ENCODE data around the gene DPY19L3.
A peak's percentile ranks its signal among the peaks of the same experiment; 100 is the strongest.
"Not testable (repeated sequence)": the region's sequence is repeated elsewhere in the genome, so short reads cannot be mapped to it uniquely, and the experiment has no call there.

DPY19L3 gene

GRCh38 chr19:32450217-32450616, 44.6 kb downstream of the DPY19L3 start:
- DNase-seq: no peak

GRCh38 chr19:32453736-32454135, 48.2 kb downstream of the DPY19L3 start:
- DNase-seq: no peak

GRCh38 chr19:32456406-32456805, 50.8 kb downstream of the DPY19L3 start:
- DNase-seq: no peak

DNA sequence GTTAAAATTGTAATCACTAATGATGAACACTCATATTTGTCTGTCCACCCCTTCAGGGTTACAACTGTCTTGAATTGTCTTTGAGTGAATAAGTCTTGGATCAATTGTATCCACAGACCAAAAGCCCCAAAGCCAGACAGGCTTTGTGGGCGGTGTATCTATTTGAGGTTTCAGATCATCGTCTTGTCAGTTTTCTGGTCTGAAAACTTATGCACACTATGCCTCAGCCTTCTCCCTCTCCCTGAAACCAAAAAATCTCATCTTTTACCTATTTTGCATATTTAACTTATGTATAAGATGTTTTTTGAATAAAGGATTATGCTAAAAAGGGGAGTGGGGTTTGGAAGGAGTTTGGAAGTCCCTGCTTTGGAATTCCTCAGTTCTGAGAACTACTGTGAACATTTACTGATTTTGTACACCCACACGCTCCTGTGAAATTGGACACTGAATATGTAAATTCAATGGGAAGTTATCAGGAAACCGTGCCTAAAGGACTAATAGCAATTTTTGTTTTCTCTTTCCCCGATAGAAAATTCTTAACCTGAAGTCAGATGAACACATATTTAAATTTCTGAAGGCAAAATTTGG, 52.1 kb downstream of the DPY19L3 start:
- DNase-seq: no peak

DNA sequence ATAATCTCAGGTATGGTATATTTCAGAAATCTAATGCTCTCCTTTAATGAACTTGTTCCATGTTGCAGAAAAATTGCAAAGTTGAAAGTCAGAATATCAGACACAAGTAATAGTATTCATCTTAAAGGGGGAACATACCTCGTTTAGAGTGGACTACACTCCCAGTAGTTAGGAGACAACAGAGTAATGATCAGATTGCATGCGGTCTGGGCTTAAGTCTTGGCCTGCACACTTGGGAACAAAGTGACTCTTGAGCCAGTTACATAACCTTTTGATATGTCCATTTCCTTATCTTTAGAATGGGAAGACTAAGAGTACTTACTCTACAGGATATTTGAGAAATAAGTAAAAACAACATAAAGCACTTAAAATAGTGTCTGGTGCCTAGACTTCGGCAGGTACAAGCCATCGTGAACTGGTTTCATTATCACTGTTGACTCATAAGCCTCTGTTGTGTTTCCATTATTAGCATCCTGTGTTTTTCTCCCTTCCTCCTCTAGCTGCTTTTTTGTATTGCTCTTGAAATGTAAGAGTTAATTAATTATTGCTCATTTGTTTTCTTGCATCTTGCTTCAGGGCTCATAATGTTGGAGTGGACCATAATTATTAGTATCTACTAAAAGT, 53.0 kb downstream of the DPY19L3 start:
- DNase-seq: no peak

DNA sequence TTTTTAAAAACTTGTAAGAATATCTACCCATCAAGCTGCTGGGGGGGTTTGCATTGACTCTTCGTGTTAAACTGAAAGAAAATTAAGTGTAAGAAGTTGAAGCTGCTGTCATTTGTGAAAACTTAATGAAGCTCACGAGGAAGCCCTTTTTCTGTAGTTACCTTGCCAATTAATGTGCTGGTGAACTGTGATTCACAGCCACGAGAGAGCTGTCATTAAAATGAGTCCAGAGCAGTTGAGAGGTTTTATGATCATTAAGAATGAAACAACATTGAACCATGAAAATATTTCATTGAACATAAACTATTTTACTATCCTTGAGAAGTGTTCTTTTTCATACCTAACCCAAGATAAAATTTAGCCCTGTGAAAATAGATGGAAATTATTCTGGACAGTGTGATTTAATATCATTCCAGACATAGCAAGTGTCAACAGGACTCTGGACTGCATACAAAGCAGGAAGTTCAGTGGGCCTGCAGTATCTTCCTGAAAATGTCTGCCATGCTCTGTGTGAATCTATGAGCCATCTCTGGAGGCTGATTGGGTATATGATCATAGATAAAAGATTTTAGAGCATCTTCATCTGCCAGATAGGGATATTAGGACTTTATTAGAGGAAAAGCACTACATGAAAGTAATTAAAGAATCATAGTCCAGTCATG, 53.8 kb downstream of the DPY19L3 start:
- no peak for DNase-seq

DNA sequence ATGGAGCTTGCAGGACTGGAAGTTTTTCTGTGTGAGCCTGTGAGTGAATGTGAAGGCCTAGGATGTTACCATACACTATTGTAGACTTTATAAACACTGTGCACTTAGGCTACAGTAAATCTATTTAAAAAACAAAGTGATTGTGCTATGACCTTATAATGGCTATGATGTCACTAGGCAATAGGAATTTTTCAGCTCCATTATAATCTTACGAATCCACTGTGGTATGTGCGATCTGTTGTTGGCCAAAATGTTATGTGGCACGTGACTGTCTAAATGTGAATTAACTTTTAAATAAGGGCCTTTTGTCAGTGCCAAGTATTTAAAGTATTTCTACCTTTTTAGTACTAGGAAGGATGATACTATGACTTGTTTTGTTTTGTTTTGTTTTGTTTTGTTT, 54.9 kb downstream of the DPY19L3 start:
- no peak for DNase-seq

- DNase-seq: peak; percentile 22
These were observed 58.7 kb downstream of the DPY19L3 start for GRCh38 chr19:32464279-32464678.

GRCh38 chr19:32465176-32465575, 59.6 kb downstream of the DPY19L3 start:
- DNase-seq: no peak

- no peak for DNase-seq
These were observed 64.2 kb downstream of the DPY19L3 start for GRCh38 chr19:32469795-32470194.

DNA sequence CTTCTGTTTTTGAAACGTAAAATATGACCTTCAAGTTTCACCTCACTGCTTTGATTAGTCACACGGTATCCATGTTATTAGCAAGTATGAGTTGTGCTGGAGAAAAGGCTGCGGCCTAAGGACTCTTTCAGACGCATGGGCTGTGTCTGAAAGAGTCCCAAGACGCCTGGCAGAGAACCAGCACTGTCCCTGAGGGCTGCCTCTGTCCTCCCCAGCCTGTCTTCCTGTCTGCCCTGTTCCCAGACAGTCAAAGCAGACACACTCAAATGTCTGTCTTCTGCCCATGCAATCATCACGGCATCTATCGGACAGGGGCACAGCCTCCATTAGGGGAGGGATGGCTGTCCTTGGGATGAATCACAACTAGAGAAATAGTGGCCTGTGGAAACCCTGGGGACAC, 65.5 kb downstream of the DPY19L3 start:
- DNase-seq: no peak

GRCh38 chr19:32471811-32472210, 66.2 kb downstream of the DPY19L3 start:
- DNase-seq: no peak

DNA sequence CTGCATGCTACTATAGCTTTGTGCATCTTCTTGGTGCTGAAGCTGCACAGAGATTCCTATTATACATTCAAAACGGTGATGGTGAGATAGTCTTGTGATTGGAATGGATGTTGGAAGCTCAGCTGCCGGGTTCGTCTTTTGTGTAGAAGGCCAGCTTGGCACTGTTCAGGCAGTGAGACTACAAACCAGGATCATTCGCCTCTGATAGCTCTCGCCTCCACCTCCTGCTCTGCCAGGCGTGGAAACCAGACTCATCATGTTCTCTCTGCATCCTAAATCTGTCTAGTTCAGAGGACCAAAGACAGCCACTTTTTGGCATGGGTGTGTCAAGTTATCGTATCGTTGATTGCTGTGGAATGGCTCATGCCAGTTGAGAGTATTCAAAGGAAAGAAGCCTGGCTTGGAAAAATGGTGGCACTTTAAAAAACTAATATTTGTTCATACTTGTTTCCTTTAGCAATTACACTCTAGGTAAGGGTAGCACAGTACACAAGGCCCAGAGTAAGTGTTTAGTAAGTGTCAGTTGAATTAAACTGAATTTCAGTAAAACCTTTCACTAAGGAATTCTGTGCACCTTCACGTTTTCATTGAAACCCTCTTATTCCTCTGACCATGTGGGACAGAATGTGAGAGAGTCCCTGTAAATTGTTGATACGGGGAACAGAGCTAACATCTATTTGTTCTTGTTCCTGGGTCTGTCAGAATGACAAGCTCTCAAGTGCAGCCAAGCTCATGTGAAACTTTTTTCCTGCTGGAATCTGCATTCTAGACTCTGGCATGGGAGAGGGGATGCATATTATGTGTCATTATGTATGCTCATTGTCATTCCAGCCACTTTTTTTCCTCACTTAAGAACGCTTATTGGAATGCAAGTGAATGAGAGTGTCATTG, 69.8 kb downstream of the DPY19L3 start:
- no peak for DNase-seq

- no peak for DNase-seq
These were observed 70.4 kb downstream of the DPY19L3 start for GRCh38 chr19:32476032-32476350.

DNA sequence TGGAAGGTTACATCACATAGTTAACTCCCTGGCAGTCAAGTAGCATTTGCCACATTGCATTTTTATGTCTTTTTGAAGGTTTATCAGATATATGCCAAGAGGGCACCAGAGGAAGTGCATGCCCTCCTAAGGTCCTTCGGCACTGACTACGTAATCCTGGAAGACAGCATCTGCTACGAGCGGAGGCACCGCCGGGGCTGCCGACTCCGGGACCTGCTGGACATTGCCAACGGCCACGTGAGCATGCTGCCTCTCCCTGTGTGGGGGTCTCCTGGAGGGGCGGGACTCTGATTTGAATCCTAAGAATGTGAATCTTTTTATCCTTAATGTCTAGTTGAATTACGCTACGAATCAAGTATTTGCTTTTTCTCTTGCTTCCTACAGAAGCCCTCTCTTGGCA, 74.8 kb downstream of the DPY19L3 start:
- DNase-seq: no peak

GRCh38 chr19:32483574-32483973, 78.0 kb downstream of the DPY19L3 start:
- DNase-seq: no peak

- no peak for DNase-seq
These were observed 84.4 kb downstream of the DPY19L3 start for GRCh38 chr19:32489971-32490370.

DNA sequence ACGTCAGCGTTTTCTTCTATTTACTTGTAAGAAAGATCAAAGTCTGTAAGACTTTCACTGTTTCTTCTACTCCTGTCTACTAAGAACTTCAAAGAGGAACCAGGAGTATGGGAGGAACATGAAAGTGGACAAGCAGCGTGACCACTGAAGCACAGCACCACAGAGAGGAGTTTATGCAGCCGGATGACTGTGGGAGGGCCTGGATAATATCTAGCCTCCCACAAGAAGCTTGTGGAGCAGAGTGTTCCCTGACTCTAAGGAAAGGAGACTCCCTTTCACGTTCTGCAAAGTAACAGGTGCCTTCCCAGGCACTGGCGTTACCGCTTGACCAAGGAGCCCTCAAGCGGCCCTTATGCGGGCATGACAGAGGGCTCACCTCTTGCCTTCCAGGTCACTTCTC, 91.8 kb downstream of the DPY19L3 start:
- DNase-seq: no peak

DNA sequence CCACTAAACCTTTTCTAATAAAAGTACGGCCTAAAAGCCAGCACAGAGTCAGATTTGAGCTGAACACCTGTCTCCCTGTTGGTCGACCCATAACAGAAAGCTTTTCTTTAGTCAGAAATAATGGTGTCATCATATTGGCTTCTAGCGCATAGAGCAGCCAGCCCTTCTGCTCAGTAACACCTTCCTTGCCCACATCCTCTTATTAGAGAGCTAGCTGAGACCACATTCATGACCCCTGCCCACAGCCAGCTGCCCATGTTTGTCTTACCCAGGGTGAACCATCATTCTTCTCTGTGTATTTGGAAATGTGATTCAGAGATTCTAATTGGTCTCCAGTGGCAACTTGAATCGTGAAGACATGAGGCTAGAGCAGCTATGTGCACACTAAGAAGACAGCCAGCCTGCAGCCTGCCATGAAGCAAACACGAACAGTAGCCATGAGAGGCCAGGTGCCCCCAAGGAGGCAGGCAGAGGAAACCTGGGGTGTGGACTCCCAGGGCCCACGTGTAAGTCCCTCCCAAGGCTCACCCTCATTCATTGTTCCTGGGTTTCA, 93.2 kb downstream of the DPY19L3 start:
- DNase-seq: no peak

DNA sequence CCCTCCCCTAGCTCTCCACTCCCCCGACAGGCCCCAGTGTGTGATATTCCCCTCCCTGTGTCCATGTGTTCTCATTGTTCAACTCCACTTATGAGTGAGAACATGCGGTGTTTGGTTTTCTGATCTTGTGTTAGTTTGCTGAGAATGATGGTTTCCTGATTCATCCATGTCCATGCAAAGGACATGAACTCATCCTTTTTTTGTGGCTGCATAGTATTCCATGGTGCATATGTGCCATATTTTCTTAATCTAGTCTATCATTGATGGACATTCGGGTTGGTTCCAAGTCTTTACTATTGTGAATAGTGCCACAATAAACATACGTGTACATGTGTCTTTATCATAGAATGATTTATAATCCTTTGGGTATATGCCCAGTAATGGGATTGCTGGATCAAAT, 106.9 kb downstream of the DPY19L3 start:
- DNase-seq: not testable (repeated sequence)

DNA sequence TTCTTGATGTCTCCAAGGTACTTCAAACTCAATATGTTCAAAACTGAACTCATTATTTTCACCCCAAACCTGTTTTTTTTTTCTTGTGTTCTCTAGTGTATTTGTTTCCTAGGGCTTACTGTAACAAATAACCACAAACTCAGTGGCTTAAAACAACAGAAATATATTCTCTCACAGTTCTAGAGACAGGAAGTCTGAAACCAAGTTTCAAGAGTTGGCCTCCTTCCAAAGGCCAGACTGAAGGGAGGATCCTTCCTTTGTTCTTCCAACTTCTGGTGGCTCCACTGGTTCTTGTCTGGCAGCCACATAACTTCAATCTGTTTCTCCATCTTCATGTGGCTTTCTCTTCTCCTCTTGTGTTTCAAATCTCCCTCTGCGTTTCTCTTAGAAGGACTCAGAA, 113.5 kb downstream of the DPY19L3 start:
- no peak for DNase-seq

DNA sequence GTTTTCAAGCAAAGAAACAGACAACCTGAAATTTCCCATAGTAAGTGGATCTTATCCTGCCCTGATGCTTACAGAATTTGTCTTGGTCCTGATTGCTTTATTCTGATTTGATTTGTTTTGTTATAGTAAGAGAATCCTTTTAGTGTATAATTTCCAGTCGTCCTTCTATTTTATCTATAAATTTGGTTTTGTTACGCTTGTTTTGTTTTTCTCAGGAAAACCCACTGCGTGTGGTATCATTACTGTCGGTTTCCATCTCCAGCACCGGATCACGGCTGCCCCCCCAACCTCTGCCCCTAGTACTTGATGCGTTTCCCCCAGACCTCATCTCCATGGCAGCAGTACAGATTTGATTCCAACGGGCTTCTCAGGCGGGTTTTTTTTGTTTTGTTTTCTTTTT, 117.4 kb downstream of the DPY19L3 start:
- no peak for DNase-seq

DNA sequence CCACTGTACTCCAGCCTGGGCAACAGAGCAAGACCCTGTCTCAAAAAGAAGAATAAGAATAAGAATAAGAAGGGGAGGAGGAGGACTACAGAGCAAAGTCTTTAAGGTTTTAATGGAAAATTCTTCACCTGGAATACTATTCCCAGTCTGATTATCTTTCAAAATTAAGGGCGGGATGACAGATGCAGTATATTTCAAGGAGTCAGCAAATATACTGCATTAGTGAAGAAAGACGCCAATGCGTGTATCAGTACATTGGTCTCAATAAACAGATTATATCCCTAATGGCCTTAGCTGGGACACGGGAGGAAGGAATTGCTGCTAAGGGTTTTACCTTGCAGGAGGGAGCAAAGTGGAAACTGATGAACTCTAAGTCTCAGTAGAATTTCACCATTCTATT, 121.3 kb downstream of the DPY19L3 start:
- DNase-seq: no peak

GRCh38 chr19:32530773-32531172, 125.2 kb downstream of the DPY19L3 start:
- no peak for DNase-seq

All from NCI-H1092 treated with DMSO at 0.1 percent for 48 hours (cell line).